ENCODE measurements around the gene WSCD2. TPM values are rescaled to one million over a fixed set of nuclear protein-coding genes. Genes with fewer than 3 reads are reported as not detected.
"Not testable (repeated sequence)": the region's sequence is repeated elsewhere in the genome, so short reads cannot be mapped to it uniquely, and the experiment has no call there.

The WSCD2 gene
- total RNA-seq, 1 donor from 2014 or later: 1.4 TPM

DNA sequence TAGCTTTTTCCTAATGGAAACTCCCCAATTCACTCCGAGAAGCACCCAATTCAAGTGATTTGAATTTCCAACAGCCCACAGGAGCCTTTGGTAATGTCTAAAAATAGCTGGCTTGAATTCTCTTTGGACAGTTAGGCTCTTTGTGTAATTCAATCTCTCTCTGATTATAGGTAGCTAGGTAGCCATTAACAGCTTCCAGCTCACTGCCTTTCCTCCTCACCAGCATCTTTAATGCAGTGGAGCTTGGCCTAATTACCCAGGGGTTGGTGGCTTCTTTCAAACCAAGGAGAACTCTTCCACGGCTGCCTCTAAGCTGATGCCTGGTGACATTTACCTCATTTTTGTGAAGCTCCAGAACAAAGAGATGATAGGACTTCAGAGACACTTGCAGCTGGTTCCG, 86.4 kb downstream of the WSCD2 start:
- Mint-ChIP-seq H3K9me3 (ENCODE audit: unreplicated experiment) (peaks cover 4% of the 10 kb centered on the region), H3K27me3 (ENCODE audit: unreplicated experiment) (peaks cover 10% of the 10 kb centered on the region)

DNA sequence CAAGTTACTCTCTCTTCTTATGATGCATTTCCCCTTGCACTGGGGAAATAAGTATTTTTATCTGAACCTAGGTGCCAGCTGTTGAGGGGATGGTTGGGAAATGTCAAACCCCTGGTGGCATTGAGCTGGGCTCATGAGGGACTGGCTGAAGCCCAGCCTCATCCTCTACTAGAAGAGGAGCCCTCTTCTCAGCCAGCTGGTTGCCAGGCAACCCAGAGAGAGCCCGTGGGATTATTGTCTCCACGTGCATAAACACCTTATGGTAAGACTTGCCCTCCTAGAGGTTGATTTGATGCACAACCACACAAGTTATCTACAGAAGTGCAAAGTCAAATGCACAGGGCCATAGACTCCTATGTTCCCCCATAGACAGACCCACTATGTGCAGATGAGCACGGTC, 89.8 kb downstream of the WSCD2 start:
- H3K9me3 Mint-ChIP-seq (ENCODE audit: unreplicated experiment): peaks cover 2% of the 10 kb centered on the region
- peaks cover 7% of the 10 kb centered on the region for H3K27me3 Mint-ChIP-seq (ENCODE audit: unreplicated experiment)
- H3K4me1 Mint-ChIP-seq (ENCODE audit: low read depth, unreplicated experiment): peaks cover 13% of the 10 kb centered on the region
- no peak overlapping the region for H3K27ac Mint-ChIP-seq (ENCODE audit: unreplicated experiment)
- DNase-seq: peak; percentile 50
- no peak overlapping the region for H3K4me3 Mint-ChIP-seq (ENCODE audit: unreplicated experiment)
- TF ChIP-seq, protein P1, sequence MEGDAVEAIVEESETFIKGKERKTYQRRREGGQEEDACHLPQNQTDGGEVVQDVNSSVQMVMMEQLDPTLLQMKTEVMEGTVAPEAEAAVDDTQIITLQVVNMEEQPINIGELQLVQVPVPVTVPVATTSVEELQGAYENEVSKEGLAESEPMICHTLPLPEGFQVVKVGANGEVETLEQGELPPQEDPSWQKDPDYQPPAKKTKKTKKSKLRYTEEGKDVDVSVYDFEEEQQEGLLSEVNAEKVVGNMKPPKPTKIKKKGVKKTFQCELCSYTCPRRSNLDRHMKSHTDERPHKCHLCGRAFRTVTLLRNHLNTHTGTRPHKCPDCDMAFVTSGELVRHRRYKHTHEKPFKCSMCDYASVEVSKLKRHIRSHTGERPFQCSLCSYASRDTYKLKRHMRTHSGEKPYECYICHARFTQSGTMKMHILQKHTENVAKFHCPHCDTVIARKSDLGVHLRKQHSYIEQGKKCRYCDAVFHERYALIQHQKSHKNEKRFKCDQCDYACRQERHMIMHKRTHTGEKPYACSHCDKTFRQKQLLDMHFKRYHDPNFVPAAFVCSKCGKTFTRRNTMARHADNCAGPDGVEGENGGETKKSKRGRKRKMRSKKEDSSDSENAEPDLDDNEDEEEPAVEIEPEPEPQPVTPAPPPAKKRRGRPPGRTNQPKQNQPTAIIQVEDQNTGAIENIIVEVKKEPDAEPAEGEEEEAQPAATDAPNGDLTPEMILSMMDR (IDR thresholded peaks at IDR 0.05; ENCODE audit: partially characterized antibody, unreplicated experiment): no peak
- H3K36me3 Mint-ChIP-seq (ENCODE audit: unreplicated experiment): no peaks in the 10 kb centered on the region

More for the DNA sequence above, 86.4 kb downstream of the WSCD2 start:
- Mint-ChIP-seq H3K4me1 (ENCODE audit: low read depth, unreplicated experiment) (peaks cover 18% of the 10 kb centered on the region), H3K36me3 (ENCODE audit: unreplicated experiment) (no peaks in the 10 kb centered on the region), H3K4me3 (ENCODE audit: unreplicated experiment) (peak overlapping the region; percentile 26), H3K27ac (ENCODE audit: unreplicated experiment) (no peak overlapping the region)
- DNase-seq: no peak
- TF ChIP-seq, protein P1 (IDR thresholded peaks at IDR 0.05; ENCODE audit: partially characterized antibody, unreplicated experiment): no peak

DNA sequence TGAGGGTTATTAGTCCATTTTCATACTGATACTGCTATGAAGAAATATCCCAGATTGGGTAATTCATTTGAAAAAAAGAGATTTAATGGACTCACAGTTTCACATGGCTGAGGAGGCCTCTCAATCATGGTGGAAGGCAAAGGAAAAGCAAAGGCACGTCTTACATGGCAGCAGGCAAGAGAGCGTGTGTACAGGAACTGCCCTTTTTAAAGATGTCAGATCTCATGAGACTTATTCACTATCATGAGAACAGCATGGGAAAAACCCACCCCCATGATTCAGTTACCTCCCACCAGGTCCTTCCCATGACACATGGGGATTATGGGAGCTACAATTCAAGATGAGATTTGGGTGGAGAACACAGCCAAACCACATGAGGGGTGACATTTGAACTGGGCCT, 96.0 kb downstream of the WSCD2 start:
- H3K4me3 Mint-ChIP-seq (ENCODE audit: unreplicated experiment); H3K9me3 Mint-ChIP-seq (ENCODE audit: unreplicated experiment); H3K27me3 Mint-ChIP-seq (ENCODE audit: unreplicated experiment); H3K27ac Mint-ChIP-seq (ENCODE audit: unreplicated experiment); H3K4me1 Mint-ChIP-seq (ENCODE audit: low read depth, unreplicated experiment); DNase-seq; H3K36me3 Mint-ChIP-seq (ENCODE audit: unreplicated experiment): not testable (repeated sequence)

DNA sequence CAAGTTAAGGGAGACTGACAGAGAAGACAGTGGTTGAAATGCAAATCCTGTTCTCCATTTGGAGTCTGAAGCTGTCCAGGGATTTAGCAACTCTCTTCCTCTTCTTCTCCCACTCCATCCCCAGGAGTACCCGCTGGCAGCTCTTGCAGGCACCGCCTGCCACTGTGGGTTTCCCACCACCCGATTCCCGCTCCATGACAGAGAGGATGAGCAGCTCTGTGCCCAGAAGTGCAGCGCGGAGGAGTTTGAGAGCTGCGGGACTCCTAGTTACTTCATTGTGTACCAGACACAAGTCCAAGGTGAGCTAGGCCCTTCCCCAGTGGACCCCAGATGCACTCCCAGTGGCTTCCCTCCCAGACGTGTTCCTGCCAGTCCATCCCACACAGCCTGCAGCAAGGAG, 97.8 kb downstream of the WSCD2 start:
- H3K27ac Mint-ChIP-seq (ENCODE audit: unreplicated experiment): no peak overlapping the region
- peaks cover 4% of the 10 kb centered on the region for H3K36me3 Mint-ChIP-seq (ENCODE audit: unreplicated experiment)
- H3K9me3 Mint-ChIP-seq (ENCODE audit: unreplicated experiment): peaks cover 9% of the 10 kb centered on the region
- no peak overlapping the region for H3K4me3 Mint-ChIP-seq (ENCODE audit: unreplicated experiment)
- H3K4me1 Mint-ChIP-seq (ENCODE audit: low read depth, unreplicated experiment): no peaks in the 10 kb centered on the region
- no peak for DNase-seq
- TF ChIP-seq, protein P1 (IDR thresholded peaks at IDR 0.05; ENCODE audit: partially characterized antibody, unreplicated experiment): no peak
- peaks cover 3% of the 10 kb centered on the region for H3K27me3 Mint-ChIP-seq (ENCODE audit: unreplicated experiment)

DNA sequence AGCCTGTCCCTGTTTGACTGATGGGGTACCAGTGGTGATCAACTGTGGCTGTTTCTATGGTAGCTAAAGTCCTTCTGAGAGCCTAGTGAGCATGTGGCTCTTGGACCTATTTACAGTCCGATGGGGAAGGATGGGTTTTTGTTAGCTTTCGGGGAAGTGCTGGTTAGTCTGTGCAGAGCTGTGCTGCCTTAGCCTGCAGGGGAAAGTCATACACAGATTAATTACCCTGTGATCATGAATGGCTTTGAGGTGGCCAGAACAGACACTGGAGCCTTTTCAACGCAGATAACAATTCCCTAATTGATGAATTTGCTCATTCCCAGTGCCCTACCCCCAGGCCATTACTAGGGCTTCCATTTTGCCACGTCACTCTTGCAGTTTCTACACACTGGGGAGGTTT, 99.7 kb downstream of the WSCD2 start:
- Mint-ChIP-seq H3K9me3 (ENCODE audit: unreplicated experiment) (peaks cover 9% of the 10 kb centered on the region), H3K4me3 (ENCODE audit: unreplicated experiment) (no peak overlapping the region), H3K36me3 (ENCODE audit: unreplicated experiment) (peaks cover 4% of the 10 kb centered on the region), H3K27me3 (ENCODE audit: unreplicated experiment) (peaks cover 3% of the 10 kb centered on the region), H3K4me1 (ENCODE audit: low read depth, unreplicated experiment) (no peaks in the 10 kb centered on the region), H3K27ac (ENCODE audit: unreplicated experiment) (no peak overlapping the region)
- TF ChIP-seq, protein P1 (IDR thresholded peaks at IDR 0.05; ENCODE audit: partially characterized antibody, unreplicated experiment): no peak
- DNase-seq: no peak
